ENCODE measurements around the gene ZNF292. TPM values are rescaled to one million over a fixed set of nuclear protein-coding genes. Genes with fewer than 3 reads are reported as not detected.

The ZNF292 gene
- total and polyA plus RNA-seq, 3 donors from 2014 or later = 3.6 to 58.8 (median 53.2) TPM

DNA sequence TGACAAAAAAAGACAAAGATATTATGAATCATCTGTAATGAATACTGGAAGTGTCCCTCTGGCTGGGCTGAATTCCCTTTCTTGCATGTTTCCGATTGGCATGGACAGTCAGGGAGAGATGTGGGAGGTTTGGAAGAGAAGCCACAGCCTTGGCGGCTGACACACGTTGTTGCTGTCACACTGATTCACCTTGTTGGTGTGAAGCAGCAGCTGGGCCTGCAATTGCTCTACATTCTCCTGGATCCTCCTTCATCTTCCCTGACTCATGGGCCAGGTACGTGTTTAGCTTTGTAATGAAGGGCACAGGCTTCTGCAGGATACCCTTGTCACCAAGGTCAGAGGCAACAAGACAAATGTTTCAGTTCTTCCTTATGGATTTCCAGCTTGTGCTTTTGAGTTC, 153.6 kb downstream of the ZNF292 start:
- Histone ChIP-seq H3K27ac (no peak overlapping the region), H3K4me1 (no peaks in the 10 kb centered on the region), H3K36me3 (ENCODE audit: low read depth, missing control alignments) (no peaks in the 10 kb centered on the region), H3K27me3 (no peaks in the 10 kb centered on the region), H3K9me3 (no peaks in the 10 kb centered on the region), H3K4me3 (no peak overlapping the region)
- DNase-seq = no peak
- TF ChIP-seq, protein P1, sequence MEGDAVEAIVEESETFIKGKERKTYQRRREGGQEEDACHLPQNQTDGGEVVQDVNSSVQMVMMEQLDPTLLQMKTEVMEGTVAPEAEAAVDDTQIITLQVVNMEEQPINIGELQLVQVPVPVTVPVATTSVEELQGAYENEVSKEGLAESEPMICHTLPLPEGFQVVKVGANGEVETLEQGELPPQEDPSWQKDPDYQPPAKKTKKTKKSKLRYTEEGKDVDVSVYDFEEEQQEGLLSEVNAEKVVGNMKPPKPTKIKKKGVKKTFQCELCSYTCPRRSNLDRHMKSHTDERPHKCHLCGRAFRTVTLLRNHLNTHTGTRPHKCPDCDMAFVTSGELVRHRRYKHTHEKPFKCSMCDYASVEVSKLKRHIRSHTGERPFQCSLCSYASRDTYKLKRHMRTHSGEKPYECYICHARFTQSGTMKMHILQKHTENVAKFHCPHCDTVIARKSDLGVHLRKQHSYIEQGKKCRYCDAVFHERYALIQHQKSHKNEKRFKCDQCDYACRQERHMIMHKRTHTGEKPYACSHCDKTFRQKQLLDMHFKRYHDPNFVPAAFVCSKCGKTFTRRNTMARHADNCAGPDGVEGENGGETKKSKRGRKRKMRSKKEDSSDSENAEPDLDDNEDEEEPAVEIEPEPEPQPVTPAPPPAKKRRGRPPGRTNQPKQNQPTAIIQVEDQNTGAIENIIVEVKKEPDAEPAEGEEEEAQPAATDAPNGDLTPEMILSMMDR (IDR thresholded peaks at IDR 0.05) = no peak
- no peak for TF ChIP-seq POLR2A (IDR thresholded peaks at IDR 0.05)
- intact Hi-C loops (cut with DNase I; ENCODE audit: low total_unique reads) = no loop called here
- 56 to 65% methylated on average over 4 of the region's 4 CpGs for WGBS, 2 donors

- Histone ChIP-seq H3K27me3 (no peaks in the 10 kb centered on the region), H3K27ac (no peak overlapping the region), H3K4me3 (no peak overlapping the region), H3K36me3 (ENCODE audit: low read depth, missing control alignments) (no peaks in the 10 kb centered on the region), H3K9me3 (no peaks in the 10 kb centered on the region), H3K4me1 (no peaks in the 10 kb centered on the region)
- WGBS, 2 donors = 50 to 54% methylated on average over 1 of the region's 1 CpG
- DNase-seq = no peak
- no peak for TF ChIP-seq POLR2A (IDR thresholded peaks at IDR 0.05)
- TF ChIP-seq, protein P1 (IDR thresholded peaks at IDR 0.05) = no peak
- intact Hi-C loops (cut with DNase I; ENCODE audit: low total_unique reads) = no loop called here
Observed at GRCh38 chr6:87312860-87313259, 157.5 kb downstream of the ZNF292 start.

Other genes starting within 250 kb of the ZNF292 start
- gene HTR1E, start 218.0 kb upstream of the ZNF292 start, total RNA-seq = under 1 TPM; 0.39 to 0.87 TPM
- 0.40 TPM for gene HTR1E, start 218.0 kb upstream of the ZNF292 start, polyA plus RNA-seq (ENCODE audit: insufficient read depth, low read depth, low replicate concordance)
- not detected for gene CGA, start 60.5 kb upstream of the ZNF292 start, total RNA-seq
- gene CGA, start 60.5 kb upstream of the ZNF292 start, polyA plus RNA-seq (ENCODE audit: insufficient read depth, low read depth, low replicate concordance) = not detected
- gene SMIM8, start 167.0 kb downstream of the ZNF292 start, total RNA-seq = 10 to 100 TPM; 13.8 to 15.6 TPM
- gene SMIM8, start 167.0 kb downstream of the ZNF292 start, polyA plus RNA-seq (ENCODE audit: insufficient read depth, low read depth, low replicate concordance) = 8.5 TPM
- gene GJB7, start 173.7 kb downstream of the ZNF292 start, total RNA-seq = under 1 TPM in 1 of 2 donors, not detected in 1; 0.25 TPM
- 0.26 TPM for gene GJB7, start 173.7 kb downstream of the ZNF292 start, polyA plus RNA-seq (ENCODE audit: insufficient read depth, low read depth, low replicate concordance)
- gene C6orf163, start 189.2 kb downstream of the ZNF292 start, total RNA-seq = 10 to 100 TPM; 12.5 to 17.4 TPM
- 10.1 TPM for gene C6orf163, start 189.2 kb downstream of the ZNF292 start, polyA plus RNA-seq (ENCODE audit: insufficient read depth, low read depth, low replicate concordance)

Measured in testis (tissue), 3 donors.